WTC11 (cell line): ENCODE data around the gene PDYN. TPM values are rescaled to one million over a fixed set of nuclear protein-coding genes. Genes with fewer than 3 reads are reported as not detected.

Experiments used
- ATAC-seq: fragments of 200-7000 bp; cut with Tn5 transposase; 2 replicates; pipeline ENCODE4 v1.10.0; 2021; ENCODE audit warnings: mild to moderate bottlenecking, moderate library complexity
- CTCF ChIA-PET: fragments of 300-600 bp; sonication (Branson Sonifier 250); formaldehyde crosslinking; loops from one replicate; lab custom pipeline; 2021; ENCODE audit warnings: antibody characterized with exemption; lab: Charles Lee
- POLR2A ChIA-PET: fragments of 350-600 bp; sonication (Branson Sonifier 250); formaldehyde crosslinking; loops from one replicate; lab custom pipeline; 2021; ENCODE audit warnings: antibody characterized with exemption; lab: Charles Lee
- DNase-seq: peaks from one replicate; pipeline ENCODE4 v3.0.0; 2021; ENCODE audit warnings: low spot score
- H3K27ac Mint-ChIP-seq: 2 replicates; pipeline ENCODE4 v1.8.0; 2021; ENCODE audit warnings: mixed read lengths
- H3K27me3 Mint-ChIP-seq: 2 replicates; pipeline ENCODE4 v1.8.0; 2021; ENCODE audit warnings: low read depth, mild to moderate bottlenecking, moderate library complexity, mixed read lengths
- H3K36me3 Mint-ChIP-seq: 2 replicates; pipeline ENCODE4 v1.8.0; 2021; ENCODE audit warnings: mixed read lengths
- H3K4me1 Mint-ChIP-seq: 2 replicates; pipeline ENCODE4 v1.8.0; 2022; ENCODE audit warnings: mixed read lengths
- H3K4me3 Mint-ChIP-seq: 2 replicates; pipeline ENCODE4 v1.8.0; 2021; ENCODE audit warnings: mild to moderate bottlenecking, moderate library complexity, mixed read lengths
- H3K9me3 Mint-ChIP-seq: 2 replicates; pipeline ENCODE4 v1.8.0; 2021; ENCODE audit warnings: mixed read lengths
- ATF1 ChIP-seq: sonication (generic); formaldehyde crosslinking; IDR thresholded peaks from 2 replicates; pipeline ENCODE4 v1.8.1; 2023; ENCODE audit warnings: mild to moderate bottlenecking, moderate library complexity, missing genetic modification reagents
- CBFB ChIP-seq: sonication (generic); formaldehyde crosslinking; IDR thresholded peaks from 2 replicates; pipeline ENCODE4 v1.8.1; 2022; ENCODE audit warnings: mild to moderate bottlenecking, low read depth, missing genetic modification reagents
- ELF4 ChIP-seq: sonication (generic); formaldehyde crosslinking; IDR thresholded peaks from 2 replicates; pipeline ENCODE4 v1.8.1; 2022; ENCODE audit warnings: low read depth, mild to moderate bottlenecking, moderate library complexity, missing genetic modification reagents
- GRHL2 ChIP-seq: fragments of 250-450 bp; sonication (Bioruptor Pico); IDR thresholded peaks from 2 replicates; pipeline ENCODE4 v1.8.0; 2022; ENCODE audit warnings: mild to moderate bottlenecking, moderate library complexity; ENCODE audit not compliant: insufficient replicate concordance, severe bottlenecking
- GTF2I ChIP-seq: fragments of 250-450 bp; sonication (Bioruptor Pico); conservative IDR thresholded peaks from 2 replicates; pipeline ENCODE4 v1.4.0; 2021; ENCODE audit warnings: mild to moderate bottlenecking
- JAZF1 ChIP-seq: fragments of 250-450 bp; sonication (Bioruptor Pico); IDR thresholded peaks from 2 replicates; pipeline ENCODE4 v1.9.0; 2021; ENCODE audit warnings: moderate library complexity, mild to moderate bottlenecking, inconsistent platforms
- JUN ChIP-seq: sonication (generic); formaldehyde crosslinking; IDR thresholded peaks from 2 replicates; pipeline ENCODE4 v1.8.0; 2023; ENCODE audit warnings: mild to moderate bottlenecking, missing genetic modification reagents
- NR1H2 ChIP-seq: sonication (generic); formaldehyde crosslinking; IDR thresholded peaks from 2 replicates; pipeline ENCODE4 v1.9.0; 2021; ENCODE audit warnings: mild to moderate bottlenecking, moderate library complexity, missing genetic modification reagents
- NR3C1 ChIP-seq: sonication (generic); formaldehyde crosslinking; conservative IDR thresholded peaks from 2 replicates; pipeline ENCODE4 v1.8.1; 2023; ENCODE audit warnings: low read depth, mild to moderate bottlenecking, missing genetic modification reagents
- OVOL2 ChIP-seq: fragments of 250-450 bp; sonication (Bioruptor Pico); IDR thresholded peaks from 2 replicates; pipeline ENCODE4 v1.9.0; 2021; ENCODE audit warnings: mild to moderate bottlenecking, borderline replicate concordance
- SMAD3 ChIP-seq: sonication (generic); formaldehyde crosslinking; IDR thresholded peaks from 2 replicates; pipeline ENCODE4 v1.8.0; 2022; ENCODE audit warnings: missing genetic modification reagents, mild to moderate bottlenecking, borderline replicate concordance
- ZNF121 ChIP-seq: sonication (generic); formaldehyde crosslinking; IDR thresholded peaks from 2 replicates; pipeline ENCODE4 v1.8.0; 2023; ENCODE audit warnings: missing genetic modification reagents
- ZNF317 ChIP-seq: sonication (generic); formaldehyde crosslinking; IDR thresholded peaks from 2 replicates; pipeline ENCODE4 v1.8.1; 2023; ENCODE audit warnings: low read depth, mild to moderate bottlenecking, moderate library complexity, missing genetic modification reagents, borderline replicate concordance
- total RNA-seq: library from RNA; stranded (reverse); gene quantifications from 3 replicates; pipeline ENCODE4 v1.2.3, GENCODE V29; 2021
- TF ChIP-seq, protein P1 (sequence below): sonication (generic); formaldehyde crosslinking; IDR thresholded peaks from 2 replicates; pipeline ENCODE4 v1.8.0; 2022; ENCODE audit warnings: mild to moderate bottlenecking, missing genetic modification reagents
- TF ChIP-seq, protein P2 (sequence below): fragments of 250-450 bp; sonication (Bioruptor Pico); IDR thresholded peaks from 2 replicates; pipeline ENCODE4 v1.8.0; 2021; ENCODE audit warnings: mild to moderate bottlenecking
- TF ChIP-seq, protein P3 (sequence below): sonication (generic); formaldehyde crosslinking; IDR thresholded peaks from 2 replicates; pipeline ENCODE4 v1.8.0; 2022; ENCODE audit warnings: missing genetic modification reagents

PDYN gene
- total RNA-seq, 1 experiment from 2014 or later, result 0.28 TPM

- DNase-seq (no peak), ATAC-seq (no peak)
- Mint-ChIP-seq H3K27me3 (no peaks in the 10 kb centered on the region; the same call in 1 of the 2 replicates), H3K27ac (no peak overlapping the region), H3K4me3 (no peak overlapping the region), H3K36me3 (no peaks in the 10 kb centered on the region), H3K4me1 (peaks cover 13% of the 10 kb centered on the region; the same call in 1 of the 2 replicates), H3K9me3 (0 out of 2 replicates have a peak, but pooled peaks cover 5% of the 10 kb centered on the region)
- POLR2A ChIA-PET, result no interaction called here
- CTCF ChIA-PET, result interaction anchor here (1.1 kb wide), 2 partner anchors 33 to 199 kb away, joined by 3 to 4 read pairs; no protein-coding TSS in a partner anchor
- no peak for TF ChIP-seq SMAD3 (CRISPR knock-in tag)
- TF ChIP-seq ZNF317 (CRISPR knock-in tag), result no peak
- TF ChIP-seq JUN (CRISPR knock-in tag), result no peak
- TF ChIP-seq ATF1 (CRISPR knock-in tag), result no peak
- TF ChIP-seq GTF2I (CRISPR knock-in tag), result no peak
- TF ChIP-seq CBFB, result no peak
- no peak for TF ChIP-seq NR3C1 (CRISPR knock-in tag)
- TF ChIP-seq, protein P1, sequence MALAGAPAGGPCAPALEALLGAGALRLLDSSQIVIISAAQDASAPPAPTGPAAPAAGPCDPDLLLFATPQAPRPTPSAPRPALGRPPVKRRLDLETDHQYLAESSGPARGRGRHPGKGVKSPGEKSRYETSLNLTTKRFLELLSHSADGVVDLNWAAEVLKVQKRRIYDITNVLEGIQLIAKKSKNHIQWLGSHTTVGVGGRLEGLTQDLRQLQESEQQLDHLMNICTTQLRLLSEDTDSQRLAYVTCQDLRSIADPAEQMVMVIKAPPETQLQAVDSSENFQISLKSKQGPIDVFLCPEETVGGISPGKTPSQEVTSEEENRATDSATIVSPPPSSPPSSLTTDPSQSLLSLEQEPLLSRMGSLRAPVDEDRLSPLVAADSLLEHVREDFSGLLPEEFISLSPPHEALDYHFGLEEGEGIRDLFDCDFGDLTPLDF (CRISPR knock-in tag), result no peak
- TF ChIP-seq, protein P2, sequence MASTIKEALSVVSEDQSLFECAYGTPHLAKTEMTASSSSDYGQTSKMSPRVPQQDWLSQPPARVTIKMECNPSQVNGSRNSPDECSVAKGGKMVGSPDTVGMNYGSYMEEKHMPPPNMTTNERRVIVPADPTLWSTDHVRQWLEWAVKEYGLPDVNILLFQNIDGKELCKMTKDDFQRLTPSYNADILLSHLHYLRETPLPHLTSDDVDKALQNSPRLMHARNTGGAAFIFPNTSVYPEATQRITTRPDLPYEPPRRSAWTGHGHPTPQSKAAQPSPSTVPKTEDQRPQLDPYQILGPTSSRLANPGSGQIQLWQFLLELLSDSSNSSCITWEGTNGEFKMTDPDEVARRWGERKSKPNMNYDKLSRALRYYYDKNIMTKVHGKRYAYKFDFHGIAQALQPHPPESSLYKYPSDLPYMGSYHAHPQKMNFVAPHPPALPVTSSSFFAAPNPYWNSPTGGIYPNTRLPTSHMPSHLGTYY (CRISPR knock-in tag), result no peak
- TF ChIP-seq JAZF1 (CRISPR knock-in tag), result no peak
- no peak for TF ChIP-seq NR1H2
Observed at GRCh38 chr20:1973601-1974440, 20.0 kb downstream of the PDYN start.

- H3K9me3 Mint-ChIP-seq, result 0 out of 2 replicates have a peak, but pooled peaks cover 8% of the 10 kb centered on the region
- H3K4me1 Mint-ChIP-seq, result peaks cover 13% of the 10 kb centered on the region; the same call in 1 of the 2 replicates
- peaks cover 3% of the 10 kb centered on the region; the same call in 1 of the 2 replicates for H3K27me3 Mint-ChIP-seq
- no peak overlapping the region for H3K4me3 Mint-ChIP-seq
- TF ChIP-seq, protein P3, sequence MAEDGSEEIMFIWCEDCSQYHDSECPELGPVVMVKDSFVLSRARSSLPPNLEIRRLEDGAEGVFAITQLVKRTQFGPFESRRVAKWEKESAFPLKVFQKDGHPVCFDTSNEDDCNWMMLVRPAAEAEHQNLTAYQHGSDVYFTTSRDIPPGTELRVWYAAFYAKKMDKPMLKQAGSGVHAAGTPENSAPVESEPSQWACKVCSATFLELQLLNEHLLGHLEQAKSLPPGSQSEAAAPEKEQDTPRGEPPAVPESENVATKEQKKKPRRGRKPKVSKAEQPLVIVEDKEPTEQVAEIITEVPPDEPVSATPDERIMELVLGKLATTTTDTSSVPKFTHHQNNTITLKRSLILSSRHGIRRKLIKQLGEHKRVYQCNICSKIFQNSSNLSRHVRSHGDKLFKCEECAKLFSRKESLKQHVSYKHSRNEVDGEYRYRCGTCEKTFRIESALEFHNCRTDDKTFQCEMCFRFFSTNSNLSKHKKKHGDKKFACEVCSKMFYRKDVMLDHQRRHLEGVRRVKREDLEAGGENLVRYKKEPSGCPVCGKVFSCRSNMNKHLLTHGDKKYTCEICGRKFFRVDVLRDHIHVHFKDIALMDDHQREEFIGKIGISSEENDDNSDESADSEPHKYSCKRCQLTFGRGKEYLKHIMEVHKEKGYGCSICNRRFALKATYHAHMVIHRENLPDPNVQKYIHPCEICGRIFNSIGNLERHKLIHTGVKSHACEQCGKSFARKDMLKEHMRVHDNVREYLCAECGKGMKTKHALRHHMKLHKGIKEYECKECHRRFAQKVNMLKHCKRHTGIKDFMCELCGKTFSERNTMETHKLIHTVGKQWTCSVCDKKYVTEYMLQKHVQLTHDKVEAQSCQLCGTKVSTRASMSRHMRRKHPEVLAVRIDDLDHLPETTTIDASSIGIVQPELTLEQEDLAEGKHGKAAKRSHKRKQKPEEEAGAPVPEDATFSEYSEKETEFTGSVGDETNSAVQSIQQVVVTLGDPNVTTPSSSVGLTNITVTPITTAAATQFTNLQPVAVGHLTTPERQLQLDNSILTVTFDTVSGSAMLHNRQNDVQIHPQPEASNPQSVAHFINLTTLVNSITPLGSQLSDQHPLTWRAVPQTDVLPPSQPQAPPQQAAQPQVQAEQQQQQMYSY (CRISPR knock-in tag), result no peak
- TF ChIP-seq GRHL2 (CRISPR knock-in tag) (no peak), OVOL2 (CRISPR knock-in tag) (no peak), ZNF121 (CRISPR knock-in tag) (no peak), ELF4 (CRISPR knock-in tag) (no peak)
- ChIA-PET POLR2A (no interaction called here), CTCF (interaction anchor here (0.9 to 2.0 kb wide), 6 partner anchors 14 to 273 kb away, joined by 3 to 11 read pairs (median 3); no protein-coding TSS in a partner anchor)
- DNase-seq (no peak), ATAC-seq (no peak)
- no peak overlapping the region for H3K27ac Mint-ChIP-seq
- no peaks in the 10 kb centered on the region for H3K36me3 Mint-ChIP-seq
Observed at GRCh38 chr20:1971893-1972586, 21.8 kb downstream of the PDYN start.
